HG03159 (cell line): ENCODE data around the gene TUBG2.
"Not testable (repeated sequence)": the region's sequence is repeated elsewhere in the genome, so short reads cannot be mapped to it uniquely, and the experiment has no call there.

Experiments used
- ATAC-seq: cut with Tn5 transposase; IDR thresholded peaks from one replicate; pipeline ENCODE4 v1.9.1; 2021; ENCODE audit warnings: mild to moderate bottlenecking, moderate library complexity; ENCODE audit not compliant: unreplicated experiment

TUBG2 gene

GRCh38 chr17:42659079-42659931 lies at the start of gene TUBG2:
Gene TUBG2 (plus strand): TSS chr17:42659284. CDS start chr17:42659504, 220 bp downstream.
- ATAC-seq, result no peak

- ATAC-seq, result not testable (repeated sequence)
These were observed 49.0 kb upstream of the TUBG2 start for GRCh38 chr17:42609814-42610801.

GRCh38 chr17:42612013-42612412 lies 47.1 kb upstream of the TUBG2 start:
- ATAC-seq, result no peak

GRCh38 chr17:42613699-42614295 lies 45.3 kb upstream of the TUBG2 start:
- ATAC-seq, result no peak

- ATAC-seq, result peak; percentile 19
These were observed 41.1 kb upstream of the TUBG2 start for GRCh38 chr17:42617956-42618431.

- peak; percentile 67 for ATAC-seq
These were observed 40.5 kb upstream of the TUBG2 start for GRCh38 chr17:42618442-42619150.

- not testable (repeated sequence) for ATAC-seq
These were observed 37.1 kb upstream of the TUBG2 start for GRCh38 chr17:42621987-42622386.

GRCh38 chr17:42623271-42623670 lies 35.8 kb upstream of the TUBG2 start:
- no peak for ATAC-seq

- ATAC-seq, result no peak
These were observed 35.1 kb upstream of the TUBG2 start for GRCh38 chr17:42623732-42624596.

- not testable (repeated sequence) for ATAC-seq
These were observed 31.9 kb upstream of the TUBG2 start for GRCh38 chr17:42627032-42627764.

- ATAC-seq, result no peak
These were observed 29.6 kb upstream of the TUBG2 start for GRCh38 chr17:42629411-42630009.

- ATAC-seq, result no peak
These were observed 26.1 kb upstream of the TUBG2 start for GRCh38 chr17:42632949-42633444.

GRCh38 chr17:42639525-42640113 lies 19.5 kb upstream of the TUBG2 start:
- no peak for ATAC-seq

- no peak for ATAC-seq
These were observed 19.0 kb upstream of the TUBG2 start for GRCh38 chr17:42640121-42640520.

- ATAC-seq, result no peak
These were observed 16.7 kb upstream of the TUBG2 start for GRCh38 chr17:42642336-42642735.

GRCh38 chr17:42647778-42648177 lies 11.3 kb upstream of the TUBG2 start:
- no peak for ATAC-seq

- no peak for ATAC-seq
These were observed 7.7 kb upstream of the TUBG2 start for GRCh38 chr17:42651392-42651791.
